ENCODE measurements around the gene IDI2. TPM values are rescaled to one million over a fixed set of nuclear protein-coding genes. Genes with fewer than 3 reads are reported as not detected.

IDI2 gene
- total RNA-seq, 1 donor from 2014 or later = not detected

GRCh38 chr10:1057106-1057657 is 31.5 kb upstream of the IDI2 start:
- peak overlapping the region; percentile 80 for H3K27ac Mint-ChIP-seq (ENCODE audit: unreplicated experiment)
- peaks cover 60% of the 10 kb centered on the region for H3K4me1 Mint-ChIP-seq (ENCODE audit: low read depth)
- H3K4me3 Mint-ChIP-seq (ENCODE audit: unreplicated experiment) = peak overlapping the region; percentile 89
- H3K27me3 Mint-ChIP-seq (ENCODE audit: low read depth) = no peaks in the 10 kb centered on the region
- H3K36me3 Mint-ChIP-seq (ENCODE audit: low read depth) = no peaks in the 10 kb centered on the region
- no peaks in the 10 kb centered on the region for H3K9me3 Mint-ChIP-seq (ENCODE audit: low read depth)
- TF ChIP-seq CTCF (IDR thresholded peaks at IDR 0.05) = no peak
- no peak for DNase-seq (ENCODE audit: low spot score)

DNA sequence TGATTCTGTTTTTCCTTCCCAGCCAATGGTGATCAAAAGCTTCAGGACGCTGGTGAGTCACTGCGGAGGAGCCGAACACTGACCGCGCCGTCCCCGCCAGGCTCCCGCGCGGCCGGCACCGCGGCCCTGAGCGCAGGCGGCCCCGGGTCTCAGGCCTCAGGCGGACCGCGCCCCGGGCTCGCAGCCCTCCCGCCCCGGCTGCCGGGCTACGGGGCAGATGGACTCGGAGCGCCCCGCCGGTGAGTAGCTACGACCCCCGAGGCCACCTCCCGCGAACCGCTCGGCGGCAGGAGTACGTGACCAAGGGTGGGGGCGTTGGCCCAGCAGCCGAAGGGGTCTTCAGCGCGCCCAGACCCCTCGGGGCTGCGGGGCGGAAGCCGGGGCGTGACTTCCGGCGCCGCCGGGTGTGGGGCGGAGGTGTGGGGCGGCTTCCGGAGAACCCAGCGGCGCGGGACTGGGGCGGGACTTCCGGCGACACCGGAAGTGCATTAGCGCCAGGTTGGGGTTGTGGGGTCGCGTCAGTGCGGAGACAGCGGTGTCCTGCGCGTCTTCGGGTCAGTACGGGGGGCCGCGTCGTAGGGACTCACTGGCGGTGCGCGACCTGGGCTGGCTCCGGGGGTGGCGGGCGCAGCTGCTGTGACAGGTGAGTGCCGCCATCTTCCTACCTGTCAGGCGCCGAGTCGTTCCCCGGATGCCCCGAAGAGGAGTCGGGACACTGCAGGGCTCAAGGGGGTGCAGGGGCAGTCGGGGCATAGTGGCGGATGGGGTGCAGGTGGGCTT is 30.9 kb upstream of the IDI2 start, which contains the start of gene WDR37:
TSS of gene WDR37 (plus strand) at position 60 of the 780 bp plus-strand sequence. CDS start 15,771 bp downstream, outside the sequence.
- H3K4me3 Mint-ChIP-seq (ENCODE audit: unreplicated experiment) = peak within 1 kb of the TSS; percentile 96
- H3K27ac Mint-ChIP-seq (ENCODE audit: unreplicated experiment) = peak within 1 kb of the TSS; percentile 98
- H3K4me1 Mint-ChIP-seq (ENCODE audit: low read depth) = peaks cover 59% of the 10 kb centered on the region
- no peak for TF ChIP-seq CTCF (IDR thresholded peaks at IDR 0.05)
- no peaks in the 10 kb centered on the region for H3K27me3 Mint-ChIP-seq (ENCODE audit: low read depth)
- H3K36me3 Mint-ChIP-seq (ENCODE audit: low read depth) = no peaks in the 10 kb centered on the region
- DNase-seq (ENCODE audit: low spot score) = peak; percentile 96
- no peaks in the 10 kb centered on the region for H3K9me3 Mint-ChIP-seq (ENCODE audit: low read depth)

- TF ChIP-seq CTCF (IDR thresholded peaks at IDR 0.05) = no peak
- H3K9me3 Mint-ChIP-seq (ENCODE audit: low read depth) = no peaks in the 10 kb centered on the region
- no peak for DNase-seq (ENCODE audit: low spot score)
- H3K27me3 Mint-ChIP-seq (ENCODE audit: low read depth) = no peaks in the 10 kb centered on the region
- peak overlapping the region; percentile 96 for H3K4me3 Mint-ChIP-seq (ENCODE audit: unreplicated experiment)
- peaks cover 67% of the 10 kb centered on the region for H3K4me1 Mint-ChIP-seq (ENCODE audit: low read depth)
- H3K27ac Mint-ChIP-seq (ENCODE audit: unreplicated experiment) = peak overlapping the region; percentile 86
- H3K36me3 Mint-ChIP-seq (ENCODE audit: low read depth) = no peaks in the 10 kb centered on the region
Measured at GRCh38 chr10:1054684-1055083, 29.0 kb upstream of the IDI2 start.

DNA sequence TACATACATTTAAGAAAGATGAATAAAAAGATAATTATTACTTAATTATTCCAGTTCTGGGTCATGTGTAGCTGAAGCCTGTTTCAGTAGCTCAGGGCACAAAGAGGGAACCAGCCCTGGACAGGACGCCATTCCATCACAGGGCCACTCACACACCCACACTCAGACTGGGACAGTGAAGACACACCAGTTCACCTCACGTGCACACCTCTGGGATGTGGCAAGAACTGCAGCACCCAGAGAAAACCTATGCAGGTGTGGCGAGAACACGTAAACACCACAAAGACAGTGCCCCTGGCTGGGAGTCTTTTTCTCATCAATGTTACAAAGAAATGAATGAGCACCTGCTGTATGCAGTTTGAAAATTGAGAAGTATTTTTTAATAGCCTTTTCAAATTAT is 24.9 kb upstream of the IDI2 start:
- Mint-ChIP-seq H3K4me3 (ENCODE audit: unreplicated experiment) (peak overlapping the region; percentile 38), H3K9me3 (ENCODE audit: low read depth) (no peaks in the 10 kb centered on the region), H3K27me3 (ENCODE audit: low read depth) (no peaks in the 10 kb centered on the region), H3K4me1 (ENCODE audit: low read depth) (peaks cover 66% of the 10 kb centered on the region), H3K27ac (ENCODE audit: unreplicated experiment) (peak overlapping the region; percentile 86), H3K36me3 (ENCODE audit: low read depth) (no peaks in the 10 kb centered on the region)
- no peak for DNase-seq (ENCODE audit: low spot score)
- no peak for TF ChIP-seq CTCF (IDR thresholded peaks at IDR 0.05)

DNA sequence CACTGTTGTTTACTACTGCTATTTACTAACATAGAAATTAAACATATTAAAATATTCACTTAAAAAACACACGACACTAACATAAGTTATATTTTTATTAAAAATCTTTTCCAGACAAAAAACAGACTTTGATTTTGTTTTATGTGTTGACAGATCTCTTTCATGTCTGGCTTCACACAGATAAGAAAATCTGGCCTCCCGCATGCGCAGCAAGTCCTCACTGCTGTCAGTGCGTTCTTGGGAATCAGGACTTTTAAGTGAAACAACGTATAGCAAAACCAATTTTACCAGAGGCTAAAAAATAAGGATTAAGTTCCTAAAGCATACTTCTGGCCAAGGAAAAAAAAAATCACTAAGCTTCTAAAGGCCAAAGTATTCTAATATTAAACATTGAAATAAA is 24.5 kb upstream of the IDI2 start:
- no peaks in the 10 kb centered on the region for H3K9me3 Mint-ChIP-seq (ENCODE audit: low read depth)
- DNase-seq (ENCODE audit: low spot score) = no peak
- peak overlapping the region; percentile 99 for H3K27ac Mint-ChIP-seq (ENCODE audit: unreplicated experiment)
- H3K4me1 Mint-ChIP-seq (ENCODE audit: low read depth) = peaks cover 66% of the 10 kb centered on the region
- TF ChIP-seq CTCF (IDR thresholded peaks at IDR 0.05) = no peak
- no peaks in the 10 kb centered on the region for H3K36me3 Mint-ChIP-seq (ENCODE audit: low read depth)
- peak overlapping the region; percentile 93 for H3K4me3 Mint-ChIP-seq (ENCODE audit: unreplicated experiment)
- H3K27me3 Mint-ChIP-seq (ENCODE audit: low read depth) = no peaks in the 10 kb centered on the region
